Osteoblast (primary cell): ENCODE results near the gene COL6A1. TPM values are rescaled to one million over a fixed set of nuclear protein-coding genes. Genes with fewer than 3 reads are reported as not detected.

Source experiments
- DNase-seq: peaks from one replicate; pipeline ENCODE4 v3.0.0; 2011; ENCODE audit warnings: low spot score, mixed read lengths; ENCODE audit not compliant: insufficient read length; ENCODE audit errors: missing footprints
- H2AFZ ChIP-seq: 2 replicates; pipeline ENCODE4 v1.6.0; 2011; ENCODE audit warnings: mild to moderate bottlenecking, low read length
- H3K27ac ChIP-seq: 2 replicates; pipeline ENCODE4 v1.5.1; 2011; ENCODE audit warnings: mild to moderate bottlenecking, low read depth, low read length, moderate library complexity
- H3K27me3 ChIP-seq: 2 replicates; pipeline ENCODE4 v1.6.0; 2012; ENCODE audit warnings: mild to moderate bottlenecking, control low read depth, inconsistent platforms, low read length, moderate library complexity; ENCODE audit not compliant: insufficient read depth
- H3K36me3 ChIP-seq: 2 replicates; pipeline ENCODE4 v1.5.1; 2011; ENCODE audit warnings: mild to moderate bottlenecking, low read length, control low read depth, moderate library complexity; ENCODE audit not compliant: insufficient read depth
- H3K4me1 ChIP-seq: 2 replicates; pipeline ENCODE4 v1.5.1; 2011; ENCODE audit warnings: mild to moderate bottlenecking, low read length, control low read depth, moderate library complexity; ENCODE audit not compliant: insufficient read depth
- H3K4me2 ChIP-seq: 2 replicates; pipeline ENCODE4 v1.6.0; 2011; ENCODE audit warnings: mild to moderate bottlenecking, low read length; ENCODE audit not compliant: insufficient read depth
- H3K4me3 ChIP-seq: fragments of 200-600 bp; sonication (generic); 3 replicates; pipeline ENCODE4 v1.5.1; 2012; ENCODE audit warnings: mild to moderate bottlenecking, low read length, inconsistent platforms; ENCODE audit not compliant: insufficient read depth
- H3K79me2 ChIP-seq: 2 replicates; pipeline ENCODE4 v1.6.0; 2012; ENCODE audit warnings: mild to moderate bottlenecking, low read length, control low read depth, inconsistent platforms; ENCODE audit not compliant: insufficient read depth
- H3K9me3 ChIP-seq: 2 replicates; pipeline ENCODE4 v1.5.1; 2011; ENCODE audit warnings: low read depth, low read length, control low read depth
- H4K20me1 ChIP-seq: 2 replicates; pipeline ENCODE4 v1.6.0; 2012; ENCODE audit warnings: mild to moderate bottlenecking, low read length, control low read depth; ENCODE audit not compliant: insufficient read depth
- total RNA-seq: library from RNA; depleted of rRNA; stranded (reverse); fragments of >200 nt; gene quantifications from 2 replicates; pipeline ENCODE4 v1.2.3, GENCODE V29; 2012
- TF ChIP-seq, protein P1 (sequence below): IDR thresholded peaks from 2 replicates; pipeline ENCODE4 v1.5.1; 2011; ENCODE audit warnings: mild to moderate bottlenecking, low read depth, low read length, moderate library complexity; ENCODE audit errors: extremely low read depth

COL6A1 gene
- total RNA-seq, 1 donor = 1,612 TPM

DNA sequence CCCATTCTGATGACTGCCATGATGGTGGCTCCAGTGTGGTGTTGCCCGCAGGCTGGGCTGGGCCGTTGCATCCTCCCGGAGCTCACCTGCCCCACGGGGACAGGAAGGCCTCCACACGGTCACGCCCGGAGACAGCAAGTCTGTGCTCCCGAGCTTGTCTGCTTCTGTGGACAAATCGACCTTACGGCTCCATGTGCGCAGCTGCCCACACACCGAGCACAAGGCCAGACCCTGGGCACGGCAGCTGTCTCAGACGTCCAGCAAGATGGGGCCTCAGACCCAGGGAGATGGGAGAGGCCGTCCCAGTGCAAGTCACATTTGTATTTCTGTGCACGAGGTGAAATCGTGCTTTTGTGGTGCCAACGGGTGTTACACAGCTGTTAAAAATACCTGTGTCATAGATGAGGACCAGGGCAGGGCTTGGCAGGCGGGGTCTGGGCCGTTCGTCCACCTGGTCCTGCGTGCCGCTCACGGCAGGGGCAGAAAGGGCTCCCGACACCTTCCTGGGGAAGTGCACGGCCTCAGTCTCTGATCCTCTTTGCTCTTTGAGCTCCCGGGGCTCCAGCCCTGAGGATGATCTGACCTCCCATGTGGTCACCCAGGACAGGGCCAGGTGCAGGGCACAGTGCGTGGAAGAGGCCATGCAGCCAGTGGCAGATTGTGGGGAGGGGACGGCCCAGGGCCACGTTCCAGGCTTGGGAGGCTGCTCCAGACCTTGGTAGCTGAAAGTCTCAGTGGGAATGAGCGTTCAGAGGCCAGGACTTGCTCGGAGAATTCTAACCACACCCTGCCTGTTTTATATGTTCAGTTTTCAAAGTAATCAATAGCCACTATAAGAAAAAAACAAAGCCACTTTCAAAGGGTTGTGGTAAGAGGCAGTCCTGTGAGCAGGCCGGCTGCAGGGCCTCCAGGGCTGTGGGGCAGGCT is 13.5 kb downstream of the COL6A1 start:
- Histone ChIP-seq H3K79me2 (peaks cover 71% of the 10 kb centered on the region), H3K27ac (peak overlapping the region; percentile 68), H3K9me3 (no peaks in the 10 kb centered on the region), H3K4me1 (peaks cover 3% of the 10 kb centered on the region), H3K4me3 (no peak overlapping the region), H4K20me1 (peaks cover 26% of the 10 kb centered on the region), H3K4me2 (no peak overlapping the region), H2AFZ (no peak overlapping the region), H3K27me3 (no peaks in the 10 kb centered on the region), H3K36me3 (peaks cover 97% of the 10 kb centered on the region)
- peak; percentile 92 for DNase-seq
- TF ChIP-seq, protein P1, sequence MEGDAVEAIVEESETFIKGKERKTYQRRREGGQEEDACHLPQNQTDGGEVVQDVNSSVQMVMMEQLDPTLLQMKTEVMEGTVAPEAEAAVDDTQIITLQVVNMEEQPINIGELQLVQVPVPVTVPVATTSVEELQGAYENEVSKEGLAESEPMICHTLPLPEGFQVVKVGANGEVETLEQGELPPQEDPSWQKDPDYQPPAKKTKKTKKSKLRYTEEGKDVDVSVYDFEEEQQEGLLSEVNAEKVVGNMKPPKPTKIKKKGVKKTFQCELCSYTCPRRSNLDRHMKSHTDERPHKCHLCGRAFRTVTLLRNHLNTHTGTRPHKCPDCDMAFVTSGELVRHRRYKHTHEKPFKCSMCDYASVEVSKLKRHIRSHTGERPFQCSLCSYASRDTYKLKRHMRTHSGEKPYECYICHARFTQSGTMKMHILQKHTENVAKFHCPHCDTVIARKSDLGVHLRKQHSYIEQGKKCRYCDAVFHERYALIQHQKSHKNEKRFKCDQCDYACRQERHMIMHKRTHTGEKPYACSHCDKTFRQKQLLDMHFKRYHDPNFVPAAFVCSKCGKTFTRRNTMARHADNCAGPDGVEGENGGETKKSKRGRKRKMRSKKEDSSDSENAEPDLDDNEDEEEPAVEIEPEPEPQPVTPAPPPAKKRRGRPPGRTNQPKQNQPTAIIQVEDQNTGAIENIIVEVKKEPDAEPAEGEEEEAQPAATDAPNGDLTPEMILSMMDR = no peak

DNA sequence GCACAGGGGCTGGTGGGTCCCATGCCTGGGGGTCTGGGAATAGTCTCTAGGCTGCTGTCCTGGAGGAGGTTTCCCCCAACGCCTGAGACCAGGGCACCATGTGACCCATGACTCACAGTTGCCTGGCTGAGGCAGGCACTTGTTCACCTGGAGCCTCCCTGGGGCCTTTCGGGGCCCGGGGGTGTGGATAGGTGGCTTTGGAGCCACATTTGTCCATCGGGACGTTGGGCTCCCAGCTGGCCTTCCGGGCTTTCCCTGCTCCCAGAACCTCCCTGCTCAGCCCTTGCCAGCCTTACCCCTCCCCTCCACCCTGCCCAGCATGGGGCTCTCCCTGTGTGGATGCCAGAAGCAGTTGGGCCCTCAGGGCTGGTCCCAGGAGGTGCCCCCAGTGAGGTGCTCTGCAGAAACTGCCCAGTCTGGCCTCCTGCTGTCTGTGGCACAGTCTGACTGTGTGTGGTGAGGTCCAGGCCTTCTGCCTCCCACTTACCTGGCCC is 14.2 kb downstream of the COL6A1 start:
- H3K4me1 ChIP-seq = peaks cover 3% of the 10 kb centered on the region
- peaks cover 96% of the 10 kb centered on the region for H3K36me3 ChIP-seq
- peaks cover 64% of the 10 kb centered on the region for H3K79me2 ChIP-seq
- H3K4me3 ChIP-seq = no peak overlapping the region
- no peaks in the 10 kb centered on the region for H3K9me3 ChIP-seq
- peak overlapping the region; percentile 68 for H3K27ac ChIP-seq
- H4K20me1 ChIP-seq = peaks cover 26% of the 10 kb centered on the region
- TF ChIP-seq, protein P1 = no peak
- DNase-seq = peak; percentile 95
- H3K4me2 ChIP-seq = no peak overlapping the region
- H2AFZ ChIP-seq = no peak overlapping the region
- no peaks in the 10 kb centered on the region for H3K27me3 ChIP-seq

DNA sequence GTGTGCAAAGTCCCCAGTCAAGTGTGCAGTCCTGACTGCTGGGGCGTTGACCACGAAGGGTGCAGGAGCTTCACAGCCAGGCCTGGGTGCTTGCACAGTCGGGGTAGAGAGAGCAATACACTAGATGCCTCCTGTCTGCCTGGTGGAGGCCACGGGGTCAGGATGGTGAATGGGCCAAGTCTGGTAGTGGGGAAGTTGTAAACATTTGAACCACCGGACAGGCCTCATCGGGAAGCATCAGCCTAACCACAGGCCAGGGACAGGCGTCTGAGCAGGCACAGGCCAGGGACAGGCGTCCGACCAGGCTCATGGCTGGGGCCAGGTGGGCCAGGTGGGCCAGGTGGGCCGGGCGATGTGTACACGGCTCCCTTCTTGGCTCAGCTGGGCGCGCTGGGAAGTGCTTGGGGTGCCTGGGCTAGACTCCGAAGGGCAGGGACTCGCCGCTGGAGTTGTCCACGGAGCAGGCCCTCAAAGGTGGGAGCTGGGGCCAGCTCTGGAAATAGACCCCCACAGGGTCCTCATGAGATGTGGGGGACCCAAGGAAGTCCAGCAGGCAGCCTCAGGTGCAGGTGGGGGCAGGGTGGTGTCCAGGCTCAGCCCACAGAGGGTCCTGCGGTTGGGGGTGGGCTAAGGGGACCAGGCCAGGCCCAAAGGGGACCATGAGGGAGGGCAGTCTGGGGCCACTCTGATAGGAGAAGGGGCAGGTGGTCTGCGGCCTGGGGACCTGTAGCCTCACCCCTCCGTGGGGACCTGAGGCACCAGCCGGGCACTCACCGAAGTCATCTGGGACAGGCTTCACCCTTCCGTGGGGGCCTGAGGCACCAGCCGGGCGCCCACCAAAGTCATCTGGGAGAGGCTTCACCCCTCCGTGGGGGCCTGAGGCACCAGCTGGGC is 15.0 kb downstream of the COL6A1 start:
- peak; percentile 90 for DNase-seq
- H4K20me1 ChIP-seq = peaks cover 27% of the 10 kb centered on the region
- H3K27me3 ChIP-seq = no peaks in the 10 kb centered on the region
- H3K9me3 ChIP-seq = no peaks in the 10 kb centered on the region
- H3K4me3 ChIP-seq = no peak overlapping the region
- H3K27ac ChIP-seq = peak overlapping the region; percentile 68
- H3K4me2 ChIP-seq = no peak overlapping the region
- peaks cover 3% of the 10 kb centered on the region for H3K4me1 ChIP-seq
- H3K36me3 ChIP-seq = peaks cover 97% of the 10 kb centered on the region
- peaks cover 57% of the 10 kb centered on the region for H3K79me2 ChIP-seq
- no peak overlapping the region for H2AFZ ChIP-seq
- TF ChIP-seq, protein P1 = no peak
